DOHH2 (cell line): Measurements from ENCODE around the gene SAMHD1.

Source experiments
- H3F3A ChIP-seq: fragments of 200-600 bp; sonication (generic), shearing (Covaris generic); 2 replicates; pipeline ENCODE4 v1.6.0; 2016; ENCODE audit warnings: antibody characterized with exemption, mild to moderate bottlenecking; ENCODE audit not compliant: control insufficient read depth, insufficient read depth
- H3K27ac ChIP-seq: fragments of 200-600 bp; sonication (generic); 2 replicates; pipeline ENCODE4 v1.5.1; 2014; ENCODE audit warnings: low read depth, mild to moderate bottlenecking, low read length, moderate library complexity
- H3K27me3 ChIP-seq: fragments of 200-600 bp; sonication (generic); 2 replicates; pipeline ENCODE4 v1.6.1; 2014; ENCODE audit warnings: mild to moderate bottlenecking, low read length, mixed read lengths; ENCODE audit not compliant: control insufficient read depth
- H3K36me3 ChIP-seq: fragments of 200-600 bp; sonication (generic); 2 replicates; pipeline ENCODE4 v1.6.1; 2014; ENCODE audit warnings: mild to moderate bottlenecking, low read length, moderate library complexity, mixed read lengths; ENCODE audit not compliant: control insufficient read depth
- H3K4me1 ChIP-seq: fragments of 200-600 bp; sonication (generic); 2 replicates; pipeline ENCODE4 v1.6.1; 2014; ENCODE audit warnings: mild to moderate bottlenecking, low read length, mixed read lengths; ENCODE audit not compliant: control insufficient read depth
- H3K4me2 ChIP-seq: fragments of 200-600 bp; sonication (generic); 2 replicates; pipeline ENCODE4 v1.6.0; 2014; ENCODE audit warnings: mild to moderate bottlenecking, low read length, moderate library complexity
- H3K4me3 ChIP-seq: fragments of 200-600 bp; sonication (generic); 2 replicates; pipeline ENCODE4 v1.5.1; 2014; ENCODE audit warnings: mild to moderate bottlenecking, low read length, mixed read lengths
- H3K79me2 ChIP-seq: fragments of 200-600 bp; sonication (generic); 2 replicates; pipeline ENCODE4 v1.6.1; 2014; ENCODE audit warnings: mild to moderate bottlenecking, low read length, mixed read lengths; ENCODE audit not compliant: control insufficient read depth
- H3K9me2 ChIP-seq: fragments of 200-600 bp; sonication (generic); replicated peaks from 2 replicates; pipeline ENCODE4 v1.6.1; 2014; ENCODE audit warnings: mild to moderate bottlenecking, low read length, mixed read lengths; ENCODE audit not compliant: control insufficient read depth
- H3K9me3 ChIP-seq: fragments of 200-600 bp; sonication (generic); 2 replicates; pipeline ENCODE4 v1.6.1; 2014; ENCODE audit warnings: antibody characterized with exemption, low read length, mixed read lengths; ENCODE audit not compliant: control insufficient read depth, insufficient read depth
- H4K20me1 ChIP-seq: fragments of 200-600 bp; sonication (generic); 2 replicates; pipeline ENCODE4 v1.6.0; 2014; ENCODE audit warnings: low read depth, mild to moderate bottlenecking, antibody characterized with exemption, low read length, moderate library complexity; ENCODE audit not compliant: control insufficient read depth, insufficient read depth
- CTCF ChIP-seq: fragments of 200-600 bp; sonication (generic); IDR thresholded peaks from one replicate; pipeline ENCODE4 v1.5.1; 2014; ENCODE audit warnings: antibody characterized with exemption, mild to moderate bottlenecking, low read depth, low read length; ENCODE audit not compliant: poor library complexity, severe bottlenecking
- EZH2phosphoT487 ChIP-seq: fragments of 200-600 bp; sonication (generic); IDR thresholded peaks from 2 replicates; pipeline ENCODE4 v1.6.1; 2017; ENCODE audit warnings: borderline replicate concordance, mild to moderate bottlenecking, antibody characterized with exemption, low read length, moderate library complexity, mixed read lengths

The SAMHD1 gene

GRCh38 chr20:36904690-36905089 is 46.8 kb downstream of the SAMHD1 start:
- H3K4me2 ChIP-seq, result no peak overlapping the region
- peaks cover 4% of the 10 kb centered on the region for H3K4me1 ChIP-seq
- no peaks in the 10 kb centered on the region for H3K79me2 ChIP-seq
- H3K9me2 ChIP-seq, result no peaks in the 10 kb centered on the region
- no peaks in the 10 kb centered on the region for H3F3A ChIP-seq
- no peaks in the 10 kb centered on the region for H3K27me3 ChIP-seq
- no peak overlapping the region for H3K4me3 ChIP-seq
- H3K36me3 ChIP-seq, result peaks cover 19% of the 10 kb centered on the region
- no peak overlapping the region for H3K27ac ChIP-seq
- no peak for TF ChIP-seq EZH2phosphoT487
- no peak for TF ChIP-seq CTCF
- no peaks in the 10 kb centered on the region for H4K20me1 ChIP-seq
- H3K9me3 ChIP-seq, result no peaks in the 10 kb centered on the region

- no peak overlapping the region for H3K27ac ChIP-seq
- H3K36me3 ChIP-seq, result peaks cover 40% of the 10 kb centered on the region
- no peaks in the 10 kb centered on the region for H3K9me2 ChIP-seq
- no peak for TF ChIP-seq CTCF
- no peak for TF ChIP-seq EZH2phosphoT487
- H3K9me3 ChIP-seq, result no peaks in the 10 kb centered on the region
- no peak overlapping the region for H3K4me2 ChIP-seq
- no peaks in the 10 kb centered on the region for H4K20me1 ChIP-seq
- peaks cover 3% of the 10 kb centered on the region; the same call in 1 of the 2 replicates for H3F3A ChIP-seq
- H3K79me2 ChIP-seq, result no peaks in the 10 kb centered on the region
- no peak overlapping the region for H3K4me3 ChIP-seq
- H3K4me1 ChIP-seq, result no peaks in the 10 kb centered on the region
- no peaks in the 10 kb centered on the region for H3K27me3 ChIP-seq
Observed at GRCh38 chr20:36895036-36895435, 56.5 kb downstream of the SAMHD1 start.

- H3K4me1 ChIP-seq, result no peaks in the 10 kb centered on the region
Observed at GRCh38 chr20:36893801-36894200, 57.7 kb downstream of the SAMHD1 start.

More at GRCh38 chr20:36893801-36894200, 57.7 kb downstream of the SAMHD1 start:
- Histone ChIP-seq H3K9me2 (no peaks in the 10 kb centered on the region), H3K4me3 (no peak overlapping the region), H3K4me2 (no peak overlapping the region), H3K27ac (no peak overlapping the region), H3K9me3 (no peaks in the 10 kb centered on the region), H4K20me1 (no peaks in the 10 kb centered on the region), H3K27me3 (no peaks in the 10 kb centered on the region), H3K79me2 (no peaks in the 10 kb centered on the region), H3F3A (peaks cover 7% of the 10 kb centered on the region; the same call in 1 of the 2 replicates), H3K36me3 (peaks cover 40% of the 10 kb centered on the region)
- TF ChIP-seq CTCF (no peak), EZH2phosphoT487 (no peak)
